Right kidney (tissue), 1 donor: ENCODE data around the gene B3GNT8.
A peak's percentile ranks its signal among the peaks of the same experiment; 100 is the strongest.
"Not testable (repeated sequence)": the region's sequence is repeated elsewhere in the genome, so short reads cannot be mapped to it uniquely, and the experiment has no call there.

Experiments used
- DNase-seq: peaks from one replicate; pipeline ENCODE4 v3.0.0-alpha.2; 2016

Gene B3GNT8

DNA sequence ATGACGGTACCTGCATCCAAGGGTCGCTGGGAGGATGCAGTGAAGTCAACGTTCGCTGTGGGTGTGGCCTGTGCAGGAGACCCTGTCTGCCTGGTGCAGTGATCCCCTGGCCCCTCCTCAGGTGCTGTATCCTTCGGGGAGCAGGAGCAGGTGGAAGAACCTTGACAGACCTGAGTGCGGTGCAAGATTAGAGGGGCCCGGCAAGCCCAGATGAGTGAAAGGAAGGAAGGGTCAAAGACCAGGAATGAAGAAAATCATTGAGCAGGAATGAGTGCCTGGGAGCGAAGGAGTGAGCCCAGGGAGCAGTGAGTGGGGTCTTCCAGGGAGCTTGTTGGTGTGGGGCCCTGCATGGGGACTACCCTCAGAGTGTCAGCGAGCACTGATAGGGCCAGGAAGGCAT, 12.7 kb downstream of the B3GNT8 start:
- no peak for DNase-seq

DNA sequence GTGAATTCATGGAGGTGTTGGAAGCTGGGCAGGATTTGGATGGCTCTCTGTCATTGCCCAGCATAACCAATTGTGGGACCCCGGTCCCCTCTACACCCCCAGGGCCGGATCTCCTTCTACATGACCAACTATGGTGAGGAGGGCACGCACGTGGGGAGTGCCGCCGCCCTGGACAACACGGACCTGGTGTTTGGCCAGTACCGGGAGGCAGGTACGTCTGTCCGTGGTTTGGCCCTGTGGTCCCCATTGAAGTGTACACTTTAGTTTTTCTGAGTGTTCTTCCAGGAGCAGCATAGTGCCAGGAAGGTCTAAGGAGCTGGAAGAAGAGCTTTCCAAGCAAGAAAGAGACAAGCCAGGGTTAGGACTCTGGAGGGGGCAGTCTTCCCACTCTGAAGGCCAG, 13.2 kb downstream of the B3GNT8 start:
- DNase-seq, result no peak

DNA sequence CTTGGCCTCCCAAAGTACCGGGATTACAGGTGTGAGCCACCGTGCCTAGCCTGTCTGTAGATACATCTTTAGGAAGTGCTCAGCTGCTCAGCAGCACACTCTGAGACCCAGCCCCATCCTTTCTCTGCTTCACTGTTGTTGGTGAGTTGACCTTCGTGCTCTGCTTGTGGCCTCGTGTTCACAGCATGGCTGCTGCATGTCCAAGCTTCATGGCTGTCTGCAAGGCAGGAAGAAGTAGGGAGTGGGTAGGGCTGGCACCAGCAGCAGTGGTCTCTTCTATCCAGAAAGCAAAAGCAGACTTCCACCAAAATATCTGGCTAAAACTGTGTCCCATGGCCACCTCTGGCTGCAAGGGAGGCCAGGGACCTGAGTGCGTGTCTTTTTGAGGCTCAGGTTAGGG, 14.2 kb downstream of the B3GNT8 start:
- no peak for DNase-seq

DNA sequence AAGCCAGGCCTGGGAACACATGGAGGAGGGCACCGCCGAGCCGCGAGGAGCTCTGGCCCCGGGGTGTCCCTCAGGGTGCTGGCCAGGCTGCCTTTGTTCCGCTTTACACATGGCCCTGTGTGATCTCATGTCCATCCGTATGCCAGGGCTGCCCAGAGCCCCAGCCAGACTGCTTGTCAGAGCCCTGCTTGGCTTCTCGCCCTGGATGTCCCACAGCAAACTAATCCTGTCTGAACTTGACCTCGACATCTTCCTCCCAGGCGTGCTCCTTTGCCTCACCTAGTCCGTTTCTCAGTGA, 15.3 kb downstream of the B3GNT8 start:
- DNase-seq, result no peak

DNA sequence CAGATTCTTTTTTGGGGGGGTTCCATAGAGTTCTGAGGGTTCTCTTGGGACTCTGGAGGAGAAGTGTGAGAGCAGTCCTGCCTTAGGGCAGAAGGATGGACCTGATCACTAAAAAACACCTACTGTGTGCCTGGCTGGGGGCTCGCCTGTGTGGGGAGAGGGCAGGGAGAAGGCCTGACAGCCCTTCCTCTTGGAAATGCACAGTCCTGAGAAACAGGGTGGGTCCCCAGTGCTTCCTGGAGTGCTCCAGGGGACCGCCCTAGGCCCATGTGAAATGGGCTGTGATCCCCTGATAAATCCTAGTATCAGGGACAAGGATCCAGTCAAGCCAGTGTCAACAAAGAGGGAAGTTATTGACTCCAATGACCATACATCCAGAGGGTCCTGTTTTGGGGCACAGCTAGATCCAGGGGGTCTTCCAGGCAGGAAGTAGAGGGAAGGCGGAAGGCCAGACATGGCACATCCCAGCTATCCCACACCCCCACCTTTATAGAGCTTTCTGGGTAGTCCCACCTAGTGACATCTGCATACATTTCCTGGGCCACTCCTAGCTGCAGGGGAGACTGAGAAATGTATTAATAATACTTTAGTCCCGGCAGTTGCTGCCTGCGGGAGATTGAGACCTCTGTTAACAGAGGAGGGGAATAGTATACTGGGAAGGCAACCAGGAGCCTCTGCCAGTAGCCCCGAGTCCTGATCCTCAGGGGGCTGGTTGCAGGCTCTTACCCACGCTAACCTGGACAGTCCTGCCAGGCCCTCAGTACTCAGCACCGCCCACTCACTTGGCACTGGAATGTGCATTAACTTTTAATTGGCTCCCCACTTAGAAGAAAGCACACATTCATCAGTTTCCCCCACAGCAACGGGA, 15.8 kb downstream of the B3GNT8 start:
- DNase-seq, result no peak

DNA sequence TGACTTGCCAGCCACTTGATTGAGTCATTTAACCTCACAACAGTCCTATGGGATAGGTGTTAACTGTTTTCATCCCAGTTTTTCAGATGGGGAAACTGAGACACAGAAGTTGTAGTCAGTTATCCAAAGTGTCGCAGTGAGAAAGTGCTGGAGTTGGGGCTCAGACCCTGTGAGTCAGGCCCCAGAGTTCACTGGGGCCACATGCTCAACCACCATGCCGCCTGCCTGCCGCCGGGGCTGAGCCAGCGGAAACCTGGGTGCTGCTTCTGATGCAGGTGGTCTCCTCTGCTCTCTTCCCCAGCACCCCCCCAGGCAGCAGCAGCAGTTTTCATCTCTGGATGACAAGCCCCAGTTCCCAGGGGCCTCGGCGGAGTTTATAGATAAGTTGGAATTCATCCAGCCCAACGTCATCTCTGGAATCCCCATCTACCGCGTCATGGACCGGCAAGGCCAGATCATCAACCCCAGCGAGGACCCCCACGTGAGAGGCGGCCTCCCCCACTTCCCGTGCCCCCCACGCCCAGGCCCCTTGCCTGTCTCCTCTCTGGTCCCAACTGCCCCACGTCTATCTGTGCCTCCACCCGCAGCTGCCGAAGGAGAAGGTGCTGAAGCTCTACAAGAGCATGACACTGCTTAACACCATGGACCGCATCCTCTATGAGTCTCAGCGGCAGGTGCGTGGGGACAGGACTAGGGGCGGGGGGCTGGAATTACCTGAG, 16.7 kb downstream of the B3GNT8 start:
- DNase-seq, result no peak

DNA sequence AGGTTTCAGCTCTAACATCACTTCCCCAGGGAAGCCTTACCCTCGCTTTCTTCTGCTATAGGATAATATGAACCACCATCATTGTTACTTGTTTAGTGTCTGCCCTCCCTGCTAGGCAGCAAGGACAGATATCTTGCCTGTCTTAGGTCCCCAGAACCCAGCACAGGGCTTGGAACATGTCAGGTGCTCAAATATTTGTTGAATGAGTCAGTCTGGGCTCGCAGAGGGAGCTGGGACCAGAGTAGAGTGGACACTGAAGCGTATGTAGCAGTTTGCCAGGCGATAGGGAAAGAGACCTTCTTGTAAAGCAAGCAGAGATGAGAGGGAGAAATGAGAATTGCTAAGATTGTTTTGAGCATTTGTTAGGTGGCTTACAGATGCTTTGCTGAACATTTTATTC, 17.9 kb downstream of the B3GNT8 start:
- no peak for DNase-seq

DNA sequence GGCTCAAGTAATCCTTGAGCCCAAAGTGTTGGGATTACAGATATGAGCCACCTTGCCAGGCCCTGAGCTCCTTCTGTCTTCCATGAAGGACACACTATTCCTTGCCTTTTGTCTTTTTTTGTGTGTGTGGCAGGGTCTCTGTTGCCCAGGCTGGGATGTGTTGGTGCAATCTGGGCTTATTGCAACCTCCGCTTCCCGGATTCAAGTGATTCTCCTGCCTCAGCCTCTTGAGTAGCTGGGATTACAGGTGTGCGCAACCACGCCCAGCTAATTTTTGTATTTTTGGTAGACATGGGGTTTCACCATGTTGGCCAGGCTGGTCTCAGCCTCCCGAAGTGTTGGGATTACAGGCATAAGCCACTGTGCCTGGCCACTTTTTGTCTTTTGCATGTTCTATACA, 18.3 kb downstream of the B3GNT8 start:
- DNase-seq, result not testable (repeated sequence)

DNA sequence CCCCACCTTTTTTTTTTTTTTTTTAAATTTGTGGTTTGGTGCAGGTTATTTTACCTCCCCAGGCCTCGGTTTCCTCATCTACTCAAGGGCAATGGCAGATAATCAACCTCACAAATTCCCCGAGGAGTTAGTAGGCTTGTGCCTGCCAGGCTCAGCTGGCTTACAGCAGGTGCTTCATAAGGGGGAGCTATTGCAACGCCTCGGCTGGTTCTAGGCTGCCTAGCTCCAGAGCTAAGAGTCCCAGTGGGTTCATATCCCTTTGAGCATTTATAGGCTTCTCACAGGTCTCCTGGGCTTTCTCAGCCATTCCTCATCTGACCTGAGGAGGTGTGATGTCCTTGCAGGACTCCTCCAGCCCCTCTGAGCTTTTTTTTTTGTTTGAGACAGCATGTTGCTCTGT, 18.9 kb downstream of the B3GNT8 start:
- DNase-seq, result no peak

DNA sequence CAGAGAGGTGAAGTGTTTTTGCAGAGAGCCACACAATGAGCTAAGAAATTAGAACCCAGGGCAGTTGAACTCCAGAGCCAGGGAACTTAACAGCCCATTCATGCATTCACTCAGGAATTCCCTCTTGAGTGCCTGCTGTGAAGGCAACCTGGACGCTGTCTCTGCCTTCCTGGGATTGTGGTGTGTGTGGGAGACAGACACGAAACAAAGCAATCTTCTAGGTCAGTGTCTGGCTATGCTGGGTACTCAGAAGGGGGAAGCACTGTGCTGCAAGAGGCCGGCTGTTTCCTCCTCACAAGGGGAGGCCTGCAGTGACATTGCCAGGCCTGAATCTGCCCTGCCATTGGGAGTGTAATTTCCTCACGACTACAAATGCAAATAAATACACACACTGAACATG, 19.9 kb downstream of the B3GNT8 start:
- DNase-seq, result no peak

DNA sequence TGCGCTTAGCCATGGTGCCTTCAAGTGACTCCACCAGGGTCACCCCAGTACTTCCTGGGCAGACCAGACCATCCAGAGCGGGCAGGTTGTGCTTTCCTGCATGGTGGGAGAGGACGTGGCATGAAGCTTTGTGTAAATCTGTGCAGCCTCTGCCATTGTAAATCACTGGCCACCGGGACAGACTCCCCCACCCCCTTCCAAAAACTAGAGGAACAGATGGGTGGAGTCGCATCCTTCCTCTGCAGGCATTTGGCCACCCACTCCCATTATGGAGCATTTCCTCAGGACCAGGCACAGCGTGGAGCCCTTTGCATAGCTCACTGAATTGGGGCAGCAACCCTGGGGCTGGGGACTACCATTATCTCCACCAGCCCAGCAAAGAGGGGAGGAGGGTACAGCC, 21.4 kb downstream of the B3GNT8 start:
- DNase-seq, result no peak

DNA sequence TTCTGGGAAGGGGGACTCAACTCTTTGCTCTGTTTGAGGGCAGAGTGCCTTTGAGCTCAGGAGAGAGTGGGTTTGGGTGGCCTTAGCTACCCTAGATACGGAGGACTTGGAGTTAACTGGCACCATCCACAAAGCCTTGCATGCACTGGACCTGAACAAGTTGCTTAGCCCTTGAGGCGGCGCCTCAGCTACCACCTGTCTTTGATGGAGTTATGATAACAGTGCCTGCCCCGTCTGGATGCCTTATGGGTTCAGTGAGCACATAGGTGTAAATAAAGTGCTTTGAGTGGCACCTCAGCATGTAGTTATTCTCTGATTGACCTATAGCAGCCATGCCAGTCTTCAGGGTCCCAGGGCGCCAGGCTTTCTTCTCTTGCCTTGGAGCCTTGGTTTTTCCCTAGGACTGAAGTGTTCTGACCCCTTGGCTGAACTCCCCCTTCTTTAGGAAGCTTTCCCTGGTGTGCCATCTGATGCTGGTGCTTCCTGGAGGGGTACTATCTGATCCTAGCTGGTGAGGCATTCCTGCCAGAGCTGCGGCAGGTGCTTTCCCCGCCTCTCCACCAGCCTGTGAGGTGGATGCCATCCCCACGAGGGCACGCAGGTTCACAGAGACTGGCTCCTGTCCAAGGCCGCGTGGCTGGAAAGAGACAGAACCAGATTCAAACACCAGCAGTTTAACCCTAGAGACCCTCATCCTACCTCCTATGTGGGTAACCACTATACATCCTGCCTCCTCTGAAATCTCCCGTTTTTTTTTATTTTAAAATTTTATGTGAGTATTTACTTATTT, 23.8 kb downstream of the B3GNT8 start:
- no peak for DNase-seq

DNA sequence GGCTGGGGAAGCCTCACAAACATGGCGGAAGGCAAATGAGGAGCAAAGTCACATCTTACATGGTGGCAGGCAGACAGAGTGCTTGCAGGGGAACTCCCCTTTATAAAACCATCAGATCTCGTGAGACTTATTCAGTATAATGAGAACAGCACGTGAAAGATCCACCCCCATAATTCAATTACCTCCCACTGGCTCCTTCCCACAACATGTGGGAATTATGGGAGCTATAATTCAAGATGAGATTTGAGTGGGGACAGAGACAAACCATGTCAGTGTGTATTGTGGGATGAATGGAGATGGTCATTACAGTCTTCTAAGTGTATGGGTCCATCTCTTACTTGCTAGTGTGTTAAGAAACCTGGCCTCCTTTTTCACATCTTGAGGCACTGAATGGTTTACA, 25.2 kb downstream of the B3GNT8 start:
- DNase-seq, result no peak

DNA sequence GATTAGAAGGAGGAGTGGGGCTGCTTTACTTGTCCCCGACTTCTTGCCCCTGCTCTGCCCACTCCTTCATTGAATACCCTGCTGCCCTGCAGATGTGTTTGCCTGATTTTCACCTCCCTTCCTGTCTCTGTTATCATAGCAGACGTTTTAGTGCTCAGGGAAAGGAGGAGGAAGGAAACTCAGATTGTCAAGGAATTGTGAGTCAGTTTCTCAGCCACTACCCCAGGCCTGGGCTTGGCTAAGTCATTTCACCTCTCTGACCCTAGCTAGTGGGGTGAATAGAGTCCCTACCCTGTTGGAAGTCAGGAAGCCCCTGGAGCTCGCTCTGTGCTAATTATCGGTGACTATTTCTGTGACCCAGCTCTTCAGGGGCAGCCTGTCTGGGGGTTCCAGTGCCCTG, 25.7 kb downstream of the B3GNT8 start:
- no peak for DNase-seq

DNA sequence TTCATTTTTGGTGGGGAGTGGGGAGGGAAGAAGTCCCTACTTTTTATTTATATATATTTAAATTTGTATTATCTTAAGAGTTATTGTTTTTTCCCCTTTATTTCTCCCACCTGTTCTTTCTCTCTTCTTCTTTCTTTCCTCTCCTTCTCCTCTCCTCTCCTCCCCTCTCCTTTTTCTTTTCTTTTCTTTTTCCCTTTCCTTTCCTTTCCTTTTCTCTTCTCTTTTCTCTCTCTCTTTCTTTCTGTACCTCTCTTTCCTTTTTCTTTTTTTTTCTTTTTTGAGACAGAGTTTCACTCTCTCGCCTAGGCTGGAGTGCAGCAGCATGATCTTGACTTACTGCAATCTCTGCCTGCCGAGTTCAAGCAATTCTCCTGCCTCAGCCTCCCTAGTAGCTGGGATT, 27.6 kb downstream of the B3GNT8 start:
- DNase-seq, result no peak

DNA sequence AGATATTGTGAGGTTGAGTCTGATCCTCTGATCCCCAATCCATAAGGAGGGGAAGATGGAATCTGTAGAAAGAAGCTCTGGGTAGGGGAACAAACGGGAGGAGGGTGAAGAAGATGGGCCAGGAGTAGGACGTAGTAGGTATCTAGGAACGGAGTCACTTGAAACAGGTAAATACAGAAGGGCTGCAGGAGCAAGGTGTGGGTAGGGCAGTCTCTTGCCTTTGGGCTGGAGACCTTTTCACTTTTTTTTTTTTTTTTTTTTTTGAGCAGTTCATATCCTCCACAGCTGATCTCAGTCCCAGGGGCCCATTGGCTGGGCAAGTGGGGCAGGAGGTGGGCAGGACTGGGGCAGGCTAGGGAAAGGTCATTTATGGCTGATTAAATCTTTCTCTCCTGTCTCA, 28.1 kb downstream of the B3GNT8 start:
- no peak for DNase-seq

DNA sequence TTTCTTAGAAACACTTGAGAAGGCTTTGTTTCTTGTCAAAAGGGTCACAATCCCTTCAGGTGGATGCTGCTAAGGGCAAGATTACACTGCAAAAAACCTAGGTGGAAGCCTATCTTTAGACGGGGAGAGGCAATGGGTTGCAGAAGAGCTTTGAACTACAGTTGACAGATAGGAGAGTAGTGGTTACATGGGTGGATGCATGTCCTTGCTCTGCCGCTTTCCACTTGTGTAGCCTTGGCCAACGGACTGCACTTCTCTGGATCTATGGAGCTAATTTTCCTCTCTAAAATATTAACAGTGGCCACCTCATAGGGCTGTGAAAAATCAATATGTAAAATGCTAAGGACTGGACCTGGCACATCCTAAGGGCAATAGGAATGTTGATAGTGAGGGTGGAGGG, 28.6 kb downstream of the B3GNT8 start:
- DNase-seq, result no peak

DNA sequence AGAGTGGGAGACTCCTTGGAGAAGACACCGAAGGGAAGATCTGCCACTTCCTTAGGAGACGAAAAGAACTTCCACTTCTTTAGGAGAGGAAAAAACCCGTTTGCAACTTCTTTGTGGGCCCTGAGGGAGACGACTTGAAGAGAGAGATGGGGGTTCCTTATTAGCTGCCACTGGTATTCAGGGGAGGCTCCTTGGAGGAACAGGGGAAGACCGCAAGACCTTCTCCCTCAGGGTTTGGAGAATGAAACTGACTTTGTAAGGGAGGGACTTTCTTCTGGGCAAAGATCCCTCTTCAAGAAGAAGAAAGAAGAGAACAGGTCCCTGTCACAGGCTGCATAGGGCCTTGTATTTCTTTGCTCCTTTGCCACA, 29.1 kb downstream of the B3GNT8 start:
- no peak for DNase-seq

DNA sequence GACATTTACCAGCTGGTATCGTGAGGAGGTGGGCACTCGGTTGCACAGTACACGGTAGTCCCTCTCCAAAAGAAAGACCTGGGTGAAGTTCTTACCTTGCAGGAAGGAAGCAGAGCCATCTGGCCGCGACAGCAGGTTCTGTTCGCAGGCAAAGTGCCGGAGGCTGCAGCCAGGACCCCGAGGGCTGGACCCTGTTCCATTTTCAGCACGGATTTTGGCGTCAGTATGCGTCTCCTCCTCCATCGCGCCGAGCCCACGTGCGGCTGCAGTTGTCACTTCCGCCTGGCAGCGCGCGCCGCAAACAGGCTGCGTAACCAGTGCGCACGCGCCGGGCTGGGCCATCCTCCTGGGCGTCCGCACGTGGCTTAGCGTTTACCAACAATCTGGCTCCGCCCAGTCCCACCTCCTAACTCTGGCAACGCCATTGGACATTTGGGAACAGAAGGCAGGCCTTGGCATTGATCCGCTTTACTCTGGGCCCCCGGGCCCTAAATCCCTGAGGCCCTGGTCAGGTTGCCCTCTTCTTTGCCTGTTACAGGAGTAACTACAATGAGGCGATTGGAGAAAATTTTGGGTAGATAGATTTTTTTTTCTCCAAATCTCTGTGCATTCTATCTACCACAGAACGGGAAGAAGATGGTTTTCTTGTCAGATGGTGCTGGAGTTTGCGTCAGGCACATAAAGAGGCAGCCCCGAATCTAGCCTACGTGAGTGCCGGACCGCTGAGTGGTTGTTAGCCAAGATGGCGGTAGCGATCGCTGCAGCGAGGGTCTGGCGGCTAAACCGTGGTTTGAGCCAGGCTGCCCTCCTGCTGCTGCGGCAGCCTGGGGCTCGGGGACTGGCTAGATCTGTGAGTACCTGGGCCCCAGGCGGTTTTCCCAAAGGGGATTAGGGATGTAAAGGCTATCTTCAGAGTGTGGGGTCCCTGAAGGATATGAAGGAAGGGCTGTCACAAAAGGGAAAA, 29.8 kb downstream of the B3GNT8 start, which contains the start of the genes BCKDHA and EXOSC5:
BCKDHA (plus strand) TSS at position 733 of the 964 bp plus-strand sequence; CDS start at position 743, 10 bp downstream.
EXOSC5 (minus strand) TSS at position 274 of the 964 bp plus-strand sequence; CDS start at position 243, 31 bp downstream.
- DNase-seq, result peak; percentile 100

DNA sequence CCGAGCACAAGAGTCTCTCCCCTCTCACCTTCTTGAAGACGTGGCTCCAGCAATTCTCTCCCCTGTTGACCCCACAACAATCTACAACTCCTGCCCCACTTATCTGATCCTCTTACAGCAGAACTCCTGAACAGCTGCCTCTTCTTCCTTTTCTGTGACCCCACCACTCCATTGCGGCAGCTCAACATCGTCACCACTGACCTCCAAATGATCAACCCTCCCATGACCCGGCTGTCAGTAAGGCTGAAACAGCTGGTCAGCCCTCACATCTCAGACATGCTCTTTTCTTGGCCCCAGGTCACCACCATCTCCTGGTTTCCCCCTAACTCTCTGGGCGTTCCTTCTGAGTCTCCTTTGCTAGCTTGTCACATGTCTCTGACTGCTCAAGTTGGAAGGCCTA, 31.8 kb downstream of the B3GNT8 start:
- DNase-seq, result no peak

DNA sequence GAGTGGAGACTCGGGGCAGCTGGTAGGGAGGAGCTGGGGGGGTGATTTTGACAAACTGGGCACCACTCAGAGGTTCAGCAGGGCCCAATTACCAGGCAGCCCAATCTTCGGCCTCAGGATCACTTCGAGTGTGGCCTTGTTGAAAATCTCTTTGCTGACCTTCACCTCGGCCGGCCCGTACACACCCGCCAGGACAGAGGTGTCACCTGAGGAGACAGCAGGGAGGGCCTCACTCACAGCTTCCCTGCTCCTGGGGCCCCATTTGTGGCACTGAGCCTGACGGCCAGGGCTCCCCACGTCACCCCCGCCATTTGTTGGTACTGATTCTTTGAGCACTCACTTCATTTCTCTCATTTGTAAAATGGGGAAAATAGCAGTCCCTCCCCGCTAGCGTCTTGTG, 34.4 kb downstream of the B3GNT8 start:
- no peak for DNase-seq

DNA sequence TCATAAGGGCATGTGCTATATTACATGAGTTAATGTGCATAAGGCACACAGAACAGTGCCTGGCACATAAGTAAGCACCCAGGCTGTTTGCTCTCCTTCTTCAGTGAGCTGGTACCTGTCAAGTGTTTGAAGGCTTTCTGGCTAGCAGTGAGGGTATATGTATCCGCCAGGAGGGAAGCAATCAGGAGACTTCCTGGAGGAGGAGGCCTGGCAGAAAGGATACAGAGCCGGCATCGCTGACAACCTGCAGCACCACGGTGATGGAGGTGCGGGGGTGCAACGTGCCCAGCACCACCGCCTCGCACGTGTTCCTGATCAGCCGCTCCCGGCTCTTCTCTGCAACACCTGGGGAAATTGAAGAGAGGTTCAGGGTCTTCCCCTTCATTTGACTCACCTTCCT, 35.6 kb downstream of the B3GNT8 start:
- no peak for DNase-seq
